HepG2 (cell line): ENCODE results near the gene QSER1. TPM values are rescaled to one million over a fixed set of nuclear protein-coding genes. Genes with fewer than 3 reads are reported as not detected.
"Not testable (repeated sequence)": the region's sequence is repeated elsewhere in the genome, so short reads cannot be mapped to it uniquely, and the experiment has no call there.

Experiments
- ATAC-seq: fragments of 200-7000 bp; cut with Tn5 transposase; 3 replicates; pipeline ENCODE4 v1.9.1; 2020; ENCODE audit warnings: mild to moderate bottlenecking, moderate library complexity
- BruUV-seq: library from RNA; stranded (reverse); fragments of 400-500 nt; replicated peaks from 2 replicates; lab custom pipeline; 2021; lab: Mats Ljungman, UMichigan
- CTCF ChIA-PET: fragments of 300-600 bp; formaldehyde crosslinking; extraction: SDS; loops from one replicate; lab custom pipeline; 2021; ENCODE audit warnings: low total read pairs, inconsistent platforms, low intra/inter-chr PET ratio; lab: Yijun Ruan, JAX
- POLR2A ChIA-PET: fragments of 350-600 bp; sonication (Branson Sonifier 250); formaldehyde crosslinking; loops from one replicate; lab custom pipeline; 2020; ENCODE audit warnings: antibody characterized with exemption, inconsistent platforms; lab: Yijun Ruan, JAX
- DNase-seq: peaks from one replicate; pipeline ENCODE4 v3.0.0-alpha.2; 2015; ENCODE audit warnings: low spot score
- FAIRE-seq: peaks from 3 replicates; lab custom pipeline; 2011; peaks lifted over from hg19 to GRCh38; lab: Jason Lieb, UNC
- H2AFZ ChIP-seq: one replicate; pipeline ENCODE4 v1.6.1; 2011; ENCODE audit warnings: low read length, inconsistent platforms
- H3K27ac ChIP-seq: fragments of 300-600 bp; 3 replicates; pipeline ENCODE4 v1.8.0; 2011; ENCODE audit warnings: mixed run types, mild to moderate bottlenecking, mixed read lengths, low read length, inconsistent platforms; ENCODE audit not compliant: insufficient read depth; ENCODE audit errors: extremely low read length
- H3K27me3 ChIP-seq, 2 experiments: fragments of 200-600 bp in 1 of 2; 2 replicates in 1 of 2; 3 replicates in 1 of 2; pipeline versions ENCODE4 v1.6.0 to v1.8.0; 2011; ENCODE audit warnings: low read length in 2 of 2, mild to moderate bottlenecking in 2 of 2, moderate library complexity in 2 of 2, inconsistent platforms in 1 of 2; ENCODE audit not compliant: insufficient read depth in 2 of 2, control insufficient read depth in 1 of 2
- H3K36me3 ChIP-seq, 2 experiments: fragments of 200-600 bp in 1 of 2; replicated peaks in 1 of 2; 2 replicates in 1 of 2; 3 replicates in 1 of 2; pipeline versions ENCODE4 v1.5.1 to v1.8.0; 2011; ENCODE audit warnings: low read length in 2 of 2, inconsistent platforms in 1 of 2; ENCODE audit not compliant: insufficient read depth in 2 of 2, control insufficient read depth in 1 of 2
- H3K4me1 ChIP-seq: 2 replicates; pipeline ENCODE4 v1.5.1; 2012; ENCODE audit warnings: low read length, inconsistent platforms; ENCODE audit not compliant: insufficient read depth
- H3K4me2 ChIP-seq: 2 replicates; pipeline ENCODE4 v1.6.0; 2011; ENCODE audit warnings: low read depth, low read length, inconsistent platforms
- H3K4me3 ChIP-seq, 3 experiments: fragments of 200-600 bp in 1 of 3; sonication (generic), shearing (Covaris generic) in 1 of 3; replicated peaks in 1 of 3; 2 replicates each; pipeline ENCODE4 v1.5.1; 2011 to 2016; ENCODE audit warnings: low read length in 3 of 3, inconsistent platforms in 2 of 3, low read depth in 2 of 3, mild to moderate bottlenecking in 2 of 3, control low read depth in 1 of 3, mixed read lengths in 1 of 3; ENCODE audit not compliant: insufficient read depth in 1 of 3
- H3K79me2 ChIP-seq: one replicate; pipeline ENCODE4 v1.6.1; 2011; ENCODE audit warnings: low read length, inconsistent platforms; ENCODE audit not compliant: insufficient read depth
- H3K9ac ChIP-seq: 2 replicates; pipeline ENCODE4 v1.6.0; 2011; ENCODE audit warnings: mild to moderate bottlenecking, low read depth, low read length, inconsistent platforms; ENCODE audit not compliant: insufficient read depth
- H3K9me3 ChIP-seq: 2 replicates; pipeline ENCODE4 v1.5.1; 2012; ENCODE audit warnings: mild to moderate bottlenecking, low read length
- H4K20me1 ChIP-seq: 2 replicates; pipeline ENCODE4 v1.6.0; 2011; ENCODE audit warnings: inconsistent platforms, mild to moderate bottlenecking, low read length, moderate library complexity; ENCODE audit not compliant: insufficient read depth
- NFAT5 ChIP-seq: sonication (generic); formaldehyde crosslinking; IDR thresholded peaks from 2 replicates; pipeline ENCODE4 v1.4.0; 2020; ENCODE audit warnings: missing genetic modification reagents
- SMAD9 ChIP-seq: sonication (generic); formaldehyde crosslinking; IDR thresholded peaks from 2 replicates; pipeline ENCODE4 v1.5.1; 2020; ENCODE audit warnings: mild to moderate bottlenecking, missing genetic modification reagents
- WGBS: methylation state at CpG from one replicate; pipeline ENCODE4 v1.1.6; 2017; ENCODE audit warnings: low lambda C conversion rate; 5-methylcytosine and 5-hydroxymethylcytosine counted together
- in situ Hi-C: cut with HindIII; loops from 2 replicates; pipeline ENCODE4 v1.10.0; 2017; ENCODE audit warnings: low pct_unique_long_range_greater_than_20kb; ENCODE audit not compliant: extremely low pct_ligation_motif_present
- intact Hi-C: fragments of 100-400 bp; cut with micrococcal nuclease; formaldehyde crosslinking; loops from one replicate; pipeline ENCODE4 v1.10.0; 2022; ENCODE audit not compliant: unreplicated experiment
- polyA plus RNA-seq, 8 experiments: library from polyadenylated mRNA; depleted of rRNA in 3 of 8; stranded (reverse) in 7 of 8; unstranded in 1 of 8; fragments of >200 nt; fragmentation: Illumina TruSeq in 4 of 8; extraction: Trizol in 4 of 8; gene quantifications; 2 replicates each; pipeline versions ENCODE4 v1.2.1 to v1.2.3, GENCODE V29; 2011 to 2016; ENCODE audit warnings: low read depth in 4 of 8, missing spikeins in 1 of 8, mixed read lengths in 1 of 8; ENCODE audit not compliant: insufficient read depth in 1 of 8
- total RNA-seq, 5 experiments: library from RNA; depleted of rRNA; stranded (reverse); fragments of >200 nt; fragmentation: Illumina TruSeq; extraction: Trizol; gene quantifications; 2 replicates each; pipeline ENCODE4 v1.2.3, GENCODE V29; 2016; ENCODE audit warnings: low read depth in 1 of 5

QSER1 gene
- total and polyA plus RNA-seq, 2 of the 13 experiments (the other 11 are each of a cell fraction or from before 2014, with no cell fraction given), result 8.9 to 17.3 TPM

DNA sequence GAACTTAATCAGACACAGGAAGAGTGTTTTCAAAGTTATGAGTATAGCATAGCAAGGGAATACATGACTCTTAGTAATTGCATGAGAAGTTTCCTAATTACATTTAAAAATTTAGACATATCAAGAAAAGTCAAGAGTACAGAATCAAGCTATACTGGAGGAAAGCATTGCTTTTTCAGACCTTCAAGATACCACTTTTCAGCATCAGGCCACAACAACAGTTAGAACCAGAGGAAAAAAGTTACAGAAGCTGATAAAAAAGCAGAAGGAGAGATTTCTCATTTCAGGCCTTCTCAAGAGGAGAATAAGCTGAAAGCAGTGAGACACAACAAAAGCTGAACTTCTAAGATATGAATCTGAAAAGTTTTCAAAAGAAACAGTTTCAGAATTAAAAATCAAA is 28.1 kb upstream of the QSER1 start (continued):
- TF ChIP-seq NFAT5 (CRISPR knock-in tag) (no peak), SMAD9 (CRISPR knock-in tag) (no peak)

DNA sequence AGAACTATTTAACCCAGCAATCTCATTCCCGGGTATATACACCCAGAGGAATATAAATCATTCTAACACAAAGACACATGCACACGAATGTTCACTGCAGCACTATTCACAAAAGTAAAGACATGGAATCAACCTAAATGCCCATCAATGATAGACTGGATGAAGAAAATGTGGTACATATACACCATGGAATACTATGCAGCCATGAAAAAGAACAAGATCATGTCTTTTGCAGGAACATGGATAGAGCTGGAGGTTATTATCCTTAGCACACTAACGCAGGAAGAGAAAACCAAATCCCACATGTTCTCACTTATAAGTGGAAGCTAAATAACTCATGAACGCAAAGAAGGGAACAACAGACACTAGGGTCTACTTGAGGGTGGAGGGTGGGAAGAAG is 23.9 kb upstream of the QSER1 start:
- H3K4me2 ChIP-seq, ATAC-seq, H4K20me1 ChIP-seq, DNase-seq, H3K36me3 ChIP-seq, H2AFZ ChIP-seq, H3K9ac ChIP-seq, intact Hi-C loops, FAIRE-seq, in situ Hi-C loops, H3K9me3 ChIP-seq, POLR2A ChIA-PET, BruUV-seq, H3K4me3 ChIP-seq, CTCF ChIA-PET, H3K27me3 ChIP-seq, H3K27ac ChIP-seq, H3K4me1 ChIP-seq, H3K79me2 ChIP-seq: not testable (repeated sequence)
- 33% methylated on average over 4 of the region's 4 CpGs for whole genome bisulfite sequencing
